ENCODE results near the gene FGF18. TPM values are rescaled to one million over a fixed set of nuclear protein-coding genes. Genes with fewer than 3 reads are reported as not detected.

FGF18 gene
- total and polyA plus RNA-seq, 10 of the 15 experiments (the other 5 are each of a cell fraction or from before 2014, with no cell fraction given): 0.03 to 0.10 (median 0.06) TPM; not detected in 5

DNA sequence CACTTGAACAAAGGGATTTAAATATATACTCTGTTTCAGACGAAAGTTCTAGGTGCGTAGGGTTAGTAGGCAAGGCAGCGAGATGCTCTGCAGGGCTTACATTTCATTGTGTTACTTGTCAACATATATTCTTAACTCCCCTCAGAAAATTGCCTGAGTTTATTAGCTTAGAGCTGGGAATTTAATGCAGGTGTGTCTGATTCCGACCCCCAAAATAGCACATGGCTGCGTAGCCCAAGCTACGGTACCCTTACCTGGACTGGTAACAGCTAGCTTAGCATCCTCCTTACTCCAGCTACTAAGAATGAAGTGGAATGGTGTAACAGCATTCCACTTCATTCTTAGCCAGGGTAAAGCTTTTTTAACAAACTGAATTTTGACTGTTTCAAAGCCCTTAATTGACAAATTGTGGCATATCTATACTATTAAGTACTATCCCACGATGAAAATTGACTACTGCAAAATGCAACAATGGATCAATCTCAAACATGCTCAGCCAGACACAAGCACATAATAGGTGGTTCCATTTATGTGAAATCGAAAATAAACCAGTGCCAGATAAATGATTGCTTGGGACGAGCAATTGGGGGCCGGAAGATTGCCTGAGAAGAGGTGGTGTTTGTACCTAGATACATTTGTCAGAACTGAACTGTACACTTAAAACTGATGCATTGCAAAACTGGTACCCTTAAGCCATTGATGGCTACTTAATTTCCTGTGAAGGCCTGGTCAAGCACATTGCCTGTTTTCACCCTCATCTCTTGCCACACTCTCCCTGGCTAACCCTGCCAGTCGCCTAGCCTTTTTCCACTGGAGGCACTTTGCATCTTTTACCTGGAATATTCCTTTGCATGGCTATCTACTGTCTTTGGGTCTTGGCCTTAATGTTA lies 3.0 kb upstream of the FGF18 start:
- RAD21 ChIA-PET (ENCODE audit: unreplicated experiment): no interaction called here
- Histone ChIP-seq H3K4me2 (ENCODE audit: control insufficient read depth, insufficient read depth) (no peak overlapping the region), H3K9ac (ENCODE audit: control insufficient read depth, insufficient read depth, low read length) (no peak overlapping the region), H3K27ac (ENCODE audit: control insufficient read depth, insufficient read depth) (no peak overlapping the region), H2AFZ (ENCODE audit: control insufficient read depth, low read depth, low read length) (no peak overlapping the region), H4K20me1 (ENCODE audit: control insufficient read depth, insufficient read depth) (no peaks in the 10 kb centered on the region), H3K79me2 (ENCODE audit: control insufficient read depth, insufficient read depth, low read length) (no peaks in the 10 kb centered on the region), H3K27me3 (replicated peaks in 1 of 2; ENCODE audit: control insufficient read depth in 2 of 2, insufficient read depth in 2 of 2, low read length in 1 of 2) (peaks cover 4 to 5% of the 10 kb centered on the region in 2 experiments; a peak in 3 of 4 replicates), H3K4me1 (ENCODE audit: control insufficient read depth, insufficient read depth, low read length) (peaks cover 7% of the 10 kb centered on the region), H3K36me3 (ENCODE audit: control insufficient read depth in 2 of 2, insufficient read depth in 2 of 2, low read length in 1 of 2) (peaks cover 3% of the 10 kb centered on the region in 2 experiments), H3K9me3 (replicated peaks; ENCODE audit: control insufficient read depth, insufficient read depth, low read length) (no peaks in the 10 kb centered on the region), H3K4me3 (no peak overlapping the region)
- CTCF ChIA-PET: interaction anchor here (1.0 kb wide), 1 partner anchor 23 kb away, joined by 4 read pairs; no protein-coding TSS in a partner anchor
- intact Hi-C loops (cut with micrococcal nuclease; ENCODE audit: unreplicated experiment): loop anchor here (5.0 to 10.0 kb wide), 2 partner anchors 436 to 588 kb away; partner anchors contain the start of gene FBXW11
- ATAC-seq: no peak
- no peak for DNase-seq (ENCODE audit: low read depth, low spot score)
- SMC1A ChIA-PET (ENCODE audit: uncharacterized antibody, unreplicated experiment): no interaction called here
- in situ Hi-C loops (cut with MboI): loop anchor here (5.0 to 25.0 kb wide), 3 partner anchors 491 to 871 kb away; partner anchors contain the start of gene UBTD2
- POLR2A ChIA-PET: no interaction called here
- WGBS (ENCODE audit: insufficient coverage, insufficient replicate concordance, low lambda C conversion rate, missing lambda C conversion rate): 64% methylated on average over 11 of the region's 11 CpGs
- TF ChIP-seq ETV6 (conservative IDR thresholded peaks at IDR 0.05 in 1 of 2, IDR thresholded peaks at IDR 0.05 in 1 of 2; ENCODE audit: borderline replicate concordance in 1 of 2, low read depth in 1 of 2): no peak
- TF ChIP-seq EZH2 (IDR thresholded peaks at IDR 0.05; ENCODE audit: borderline replicate concordance, control insufficient read depth, low read depth, low read length): no peak
- no peak for TF ChIP-seq NFYB (IDR thresholded peaks at IDR 0.05; ENCODE audit: insufficient read depth, low read depth, low read length)
- TF ChIP-seq ESRRA (IDR thresholded peaks at IDR 0.05; ENCODE audit: low read length): no peak
- BruUV-seq (replicated peaks): no TSS peak
- FAIRE-seq: no peak
